Natural killer cell (primary cell): Measurements from ENCODE around the gene VEGFC. TPM values are rescaled to one million over a fixed set of nuclear protein-coding genes. Genes with fewer than 3 reads are reported as not detected.

Experiments
- ATAC-seq, 3 donors: fragments of 150-1000 bp in 2 of 3; fragments of 200-7000 bp in 1 of 3; cut with Tn5 transposase; 1 replicate in 1 of 3; 2 replicates in 2 of 3; pipeline ENCODE4 v1.10.0; 2021; ENCODE audit warnings: mild to moderate bottlenecking in 2 of 3, moderate library complexity in 2 of 3
- DNase-seq, 2 donors: peaks; one replicate each; pipeline versions ENCODE4 v3.0.0 to v3.0.0-alpha.2; 2013 to 2021; ENCODE audit warnings: mixed read lengths in 1 of 2
- H3K27ac ChIP-seq: one replicate; pipeline ENCODE4 v1.5.1; 2013; ENCODE audit warnings: mild to moderate bottlenecking, low read length
- H3K27me3 ChIP-seq: one replicate; pipeline ENCODE4 v1.6.1; 2013; ENCODE audit warnings: low read length; ENCODE audit not compliant: control insufficient read depth, insufficient read depth
- H3K36me3 ChIP-seq: one replicate; pipeline ENCODE4 v1.6.1; 2013; ENCODE audit warnings: low read length; ENCODE audit not compliant: control insufficient read depth, insufficient read depth
- H3K4me1 ChIP-seq: one replicate; pipeline ENCODE4 v1.6.1; 2013; ENCODE audit warnings: low read length; ENCODE audit not compliant: control insufficient read depth, insufficient read depth
- H3K4me3 ChIP-seq: one replicate; pipeline ENCODE4 v1.5.1; 2013; ENCODE audit warnings: low read length
- H3K9me3 ChIP-seq: one replicate; pipeline ENCODE4 v1.6.1; 2013; ENCODE audit warnings: low read length; ENCODE audit not compliant: control insufficient read depth, insufficient read depth
- H3K27ac Mint-ChIP-seq, 2 donors: one replicate each; pipeline ENCODE4 v1.8.0; 2022; ENCODE audit warnings: mild to moderate bottlenecking in 2 of 2, mixed read lengths in 2 of 2, moderate library complexity in 1 of 2
- H3K27me3 Mint-ChIP-seq, 2 donors: one replicate each; pipeline ENCODE4 v1.8.0; 2022; ENCODE audit warnings: low read depth in 2 of 2, mixed read lengths in 2 of 2
- H3K36me3 Mint-ChIP-seq: one replicate; pipeline ENCODE4 v1.8.0; 2022; ENCODE audit warnings: mixed read lengths
- H3K4me1 Mint-ChIP-seq, 2 donors: one replicate each; pipeline ENCODE4 v1.8.0; 2022; ENCODE audit warnings: mixed read lengths in 2 of 2
- H3K4me3 Mint-ChIP-seq: one replicate; pipeline ENCODE4 v1.8.0; 2022; ENCODE audit warnings: mild to moderate bottlenecking, moderate library complexity, mixed read lengths
- H3K9me3 Mint-ChIP-seq, 2 donors: one replicate each; pipeline ENCODE4 v1.8.0; 2022; ENCODE audit warnings: mixed read lengths in 2 of 2
- WGBS: methylation state at CpG from one replicate; pipeline ENCODE4 v1.1.7; 2013; ENCODE audit warnings: missing lambda C conversion rate; ENCODE audit not compliant: insufficient coverage; 5-methylcytosine and 5-hydroxymethylcytosine counted together
- intact Hi-C: fragments of 100-400 bp; cut with micrococcal nuclease; formaldehyde crosslinking; loops from one replicate; pipeline ENCODE4 v1.14.2; 2022
- total RNA-seq, 4 donors: library from RNA; stranded (reverse); fragments of 120-200 nt in 1 of 4; gene quantifications; one replicate each; pipeline versions ENCODE4 v1.2.3 to v1.2.4, GENCODE V29; 2013 to 2022
- TF ChIP-seq, protein P1 (sequence below): fragments of 200-600 bp; IDR thresholded peaks from one replicate; pipeline ENCODE4 v1.8.0; 2022; ENCODE audit warnings: antibody characterized with exemption

Gene VEGFC
- total RNA-seq, 3 donors from 2014 or later (not counting 1 experiment from before 2014, with no cell fraction given), result not detected

DNA sequence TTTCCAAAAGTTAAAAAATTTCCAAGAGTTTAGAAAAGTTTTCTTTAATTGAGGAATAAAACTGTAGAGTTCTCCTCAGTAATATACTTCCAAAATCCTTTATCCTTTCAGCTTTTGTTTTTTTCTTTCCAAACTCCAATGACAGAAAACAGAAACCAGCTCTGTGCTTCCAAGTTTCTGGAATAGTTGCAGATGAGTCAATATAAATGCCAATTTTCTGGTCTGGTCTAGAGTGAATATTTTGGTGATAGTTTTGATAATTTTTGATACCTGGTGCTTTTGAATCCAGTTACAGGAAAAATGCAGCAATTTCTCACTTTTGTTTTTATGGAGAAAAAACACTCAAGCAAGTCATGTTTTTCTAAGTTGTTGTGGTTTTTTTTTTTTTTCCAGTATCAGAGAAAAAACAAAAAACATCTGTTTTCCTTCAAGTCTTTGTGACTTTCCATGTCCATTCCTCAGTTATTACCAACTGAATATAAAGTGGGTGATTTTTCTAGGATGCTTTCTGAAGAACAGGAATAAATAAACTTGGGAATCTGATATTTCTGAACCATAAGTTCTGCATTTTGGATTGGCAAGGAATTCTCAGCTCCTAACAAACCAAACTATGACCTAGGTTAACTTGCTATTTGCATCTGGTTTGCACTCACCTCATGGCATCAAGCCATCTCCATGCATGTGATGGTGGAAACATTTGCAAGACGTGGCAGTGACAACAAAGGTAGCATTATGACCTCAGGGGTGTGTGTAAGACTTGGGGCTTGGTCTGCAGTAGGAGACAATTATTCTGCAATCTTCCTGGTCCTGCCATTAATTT, 139.1 kb downstream of the VEGFC start:
- DNase-seq (no peak), ATAC-seq (no peak)
- Mint-ChIP-seq H3K9me3 (peaks cover 3 to 4% of the 10 kb centered on the region in 2 donors), H3K4me3 (no peak overlapping the region), H3K27ac (no peak overlapping the region), H3K4me1 (no peaks in the 10 kb centered on the region), H3K27me3 (no peaks in the 10 kb centered on the region), H3K36me3 (no peaks in the 10 kb centered on the region)
- Histone ChIP-seq H3K4me1 (no peaks in the 10 kb centered on the region), H3K27me3 (no peaks in the 10 kb centered on the region), H3K27ac (no peak overlapping the region), H3K36me3 (no peaks in the 10 kb centered on the region), H3K9me3 (no peaks in the 10 kb centered on the region), H3K4me3 (no peak overlapping the region)
- intact Hi-C loops, result no loop called here
- 78% methylated on average over 1 of the region's 1 CpG for WGBS
- TF ChIP-seq, protein P1, sequence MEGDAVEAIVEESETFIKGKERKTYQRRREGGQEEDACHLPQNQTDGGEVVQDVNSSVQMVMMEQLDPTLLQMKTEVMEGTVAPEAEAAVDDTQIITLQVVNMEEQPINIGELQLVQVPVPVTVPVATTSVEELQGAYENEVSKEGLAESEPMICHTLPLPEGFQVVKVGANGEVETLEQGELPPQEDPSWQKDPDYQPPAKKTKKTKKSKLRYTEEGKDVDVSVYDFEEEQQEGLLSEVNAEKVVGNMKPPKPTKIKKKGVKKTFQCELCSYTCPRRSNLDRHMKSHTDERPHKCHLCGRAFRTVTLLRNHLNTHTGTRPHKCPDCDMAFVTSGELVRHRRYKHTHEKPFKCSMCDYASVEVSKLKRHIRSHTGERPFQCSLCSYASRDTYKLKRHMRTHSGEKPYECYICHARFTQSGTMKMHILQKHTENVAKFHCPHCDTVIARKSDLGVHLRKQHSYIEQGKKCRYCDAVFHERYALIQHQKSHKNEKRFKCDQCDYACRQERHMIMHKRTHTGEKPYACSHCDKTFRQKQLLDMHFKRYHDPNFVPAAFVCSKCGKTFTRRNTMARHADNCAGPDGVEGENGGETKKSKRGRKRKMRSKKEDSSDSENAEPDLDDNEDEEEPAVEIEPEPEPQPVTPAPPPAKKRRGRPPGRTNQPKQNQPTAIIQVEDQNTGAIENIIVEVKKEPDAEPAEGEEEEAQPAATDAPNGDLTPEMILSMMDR, result no peak

DNA sequence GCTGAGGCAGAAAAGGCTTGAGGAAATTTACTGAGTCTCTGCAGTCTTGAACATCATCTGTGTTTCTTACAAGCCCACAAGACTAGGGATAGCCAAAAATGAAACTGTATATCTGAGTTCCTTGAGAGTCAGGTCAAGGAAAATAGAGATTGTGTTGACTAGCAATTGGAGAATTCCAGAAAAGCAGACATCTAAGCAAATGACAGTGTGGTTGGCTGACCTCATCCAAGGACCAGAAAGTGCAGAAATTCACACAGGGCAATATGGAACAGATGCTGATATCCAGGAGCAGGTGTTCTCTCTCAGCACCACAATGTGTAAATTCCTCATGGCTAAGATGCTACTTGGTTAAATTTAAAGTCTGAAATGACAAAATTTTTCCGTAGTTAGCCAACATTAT, 146.4 kb downstream of the VEGFC start:
- Mint-ChIP-seq H3K27me3 (no peaks in the 10 kb centered on the region), H3K9me3 (peaks cover 2 to 5% of the 10 kb centered on the region in 2 donors), H3K27ac (no peak overlapping the region), H3K4me3 (no peak overlapping the region), H3K4me1 (no peaks in the 10 kb centered on the region), H3K36me3 (no peaks in the 10 kb centered on the region)
- no peaks in the 10 kb centered on the region for H3K4me1 ChIP-seq
- no peaks in the 10 kb centered on the region for H3K27me3 ChIP-seq
- TF ChIP-seq, protein P1, result no peak
- H3K4me3 ChIP-seq, result no peak overlapping the region
- ATAC-seq, result no peak
- intact Hi-C loops, result no loop called here
- DNase-seq, result no peak
- H3K27ac ChIP-seq, result no peak overlapping the region
- no peaks in the 10 kb centered on the region for H3K36me3 ChIP-seq
- no CpG with 5 or more reads among the region's 1 CpG for WGBS
- H3K9me3 ChIP-seq, result no peaks in the 10 kb centered on the region

DNA sequence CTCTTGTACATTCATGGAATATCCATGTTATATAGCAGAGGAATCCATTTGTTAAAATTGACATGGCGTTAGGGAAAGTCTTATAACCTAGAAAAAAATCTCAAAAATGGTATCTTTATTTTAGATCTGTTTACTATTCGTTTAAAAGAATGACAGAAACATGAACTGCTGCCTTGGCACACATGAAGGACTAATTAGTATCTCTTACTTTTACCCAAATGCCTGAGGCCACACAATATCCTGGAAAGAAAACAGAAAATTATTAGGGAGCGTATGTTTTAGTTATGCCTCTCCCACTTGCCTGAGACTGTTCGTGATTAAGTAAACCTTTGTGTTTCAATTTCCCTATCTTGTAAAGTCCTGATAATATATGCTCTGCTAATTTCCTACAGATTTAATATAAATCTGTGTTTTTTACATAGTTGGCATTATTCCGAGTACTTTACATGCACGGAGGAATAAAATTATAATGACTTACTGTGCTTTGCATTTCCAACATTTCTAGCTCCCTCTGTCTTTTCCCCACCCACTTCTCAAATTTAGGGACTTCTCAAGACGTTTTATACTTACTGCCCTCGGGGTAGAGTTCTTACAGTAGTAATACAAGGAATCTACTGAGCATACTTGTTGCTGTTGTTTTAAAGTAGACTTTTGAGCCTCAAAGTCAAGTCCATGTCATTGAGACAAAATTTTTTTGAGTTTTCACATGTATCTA, 147.3 kb downstream of the VEGFC start:
- H3K9me3 Mint-ChIP-seq, result peaks cover 2 to 5% of the 10 kb centered on the region in 2 donors
- WGBS, result 85% methylated on average over 4 of the region's 8 CpGs
- H3K4me3 Mint-ChIP-seq, result no peak overlapping the region

More for the DNA sequence above, 147.3 kb downstream of the VEGFC start:
- Histone ChIP-seq H3K4me3 (no peak overlapping the region), H3K27me3 (no peaks in the 10 kb centered on the region), H3K4me1 (no peaks in the 10 kb centered on the region), H3K9me3 (no peaks in the 10 kb centered on the region), H3K27ac (no peak overlapping the region), H3K36me3 (no peaks in the 10 kb centered on the region)
- Mint-ChIP-seq H3K36me3 (no peaks in the 10 kb centered on the region), H3K4me1 (no peaks in the 10 kb centered on the region), H3K27ac (no peak overlapping the region), H3K27me3 (no peaks in the 10 kb centered on the region)
- DNase-seq (no peak), ATAC-seq (no peak)
- TF ChIP-seq, protein P1, result no peak
- intact Hi-C loops, result no loop called here
